Activated CD8-positive, alpha-beta memory T cell treated with anti-CD3 and anti-CD28 coated beads, Interleukin-2, amount 10 ng/mL, durations not matched to agents 7 days and 5 days (primary cell): ENCODE measurements around the gene RPEL1. TPM values are rescaled to one million over a fixed set of nuclear protein-coding genes. Genes with fewer than 3 reads are reported as not detected.
"Not testable (repeated sequence)": the region's sequence is repeated elsewhere in the genome, so short reads cannot be mapped to it uniquely, and the experiment has no call there.

Experiments
- ATAC-seq: fragments of 150-1000 bp; cut with Tn5 transposase; one replicate; pipeline ENCODE4 v1.10.0; 2021; ENCODE audit warnings: moderate library complexity
- CTCF ChIA-PET: fragments of 350-600 bp; sonication (Branson Sonifier 250); formaldehyde crosslinking; loops from one replicate; lab custom pipeline; 2021; ENCODE audit warnings: antibody characterized with exemption; lab: Charles Lee
- DNase-seq: peaks from one replicate; pipeline ENCODE4 v3.0.0-alpha.2; 2020
- H3K27ac Mint-ChIP-seq: one replicate; pipeline ENCODE4 v1.8.0; 2021; ENCODE audit warnings: mild to moderate bottlenecking, mixed read lengths
- H3K27me3 Mint-ChIP-seq: one replicate; pipeline ENCODE4 v1.8.0; 2021; ENCODE audit warnings: mixed read lengths
- H3K36me3 Mint-ChIP-seq: one replicate; pipeline ENCODE4 v1.8.0; 2021; ENCODE audit warnings: mild to moderate bottlenecking, mixed read lengths
- H3K4me1 Mint-ChIP-seq: one replicate; pipeline ENCODE4 v1.8.0; 2021; ENCODE audit warnings: mixed read lengths
- H3K4me3 Mint-ChIP-seq: one replicate; pipeline ENCODE4 v1.8.0; 2021; ENCODE audit warnings: mild to moderate bottlenecking, moderate library complexity, mixed read lengths
- H3K9me3 Mint-ChIP-seq: one replicate; pipeline ENCODE4 v1.8.0; 2022; ENCODE audit warnings: low read depth, mixed read lengths
- total RNA-seq, 2 experiments: library from RNA; stranded (reverse); gene quantifications; one replicate each; pipeline ENCODE4 v1.2.3, GENCODE V29; 2021

The RPEL1 gene
- total RNA-seq, 2 experiments from 2014 or later, result not detected

DNA sequence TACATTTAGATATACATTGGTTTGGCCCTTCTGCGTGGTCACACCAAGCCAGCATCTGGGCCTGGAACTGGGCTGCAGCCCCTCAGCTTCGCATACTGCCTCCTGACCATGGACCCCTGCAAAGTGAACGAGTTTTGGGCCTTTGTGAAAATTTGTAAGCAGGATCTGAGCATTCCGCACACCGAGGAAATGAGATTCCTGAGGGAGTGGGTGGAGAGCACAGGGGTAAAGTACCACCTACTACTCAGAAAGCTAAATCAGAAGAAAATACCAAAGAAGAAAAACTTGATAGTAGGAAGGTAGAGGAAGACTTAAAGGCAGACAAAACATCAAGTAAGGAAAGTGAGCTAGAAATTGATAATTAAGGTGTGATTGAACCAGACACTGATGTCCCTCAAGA is 30.1 kb upstream of the RPEL1 start:
- no peaks in the 10 kb centered on the region for H3K4me1 Mint-ChIP-seq
- no peak overlapping the region for H3K4me3 Mint-ChIP-seq
- DNase-seq (no peak), ATAC-seq (no peak)
- CTCF ChIA-PET, result no interaction called here
- H3K36me3 Mint-ChIP-seq, result no peaks in the 10 kb centered on the region
- H3K9me3 Mint-ChIP-seq, result peaks cover 10% of the 10 kb centered on the region
- no peak overlapping the region for H3K27ac Mint-ChIP-seq
- peaks cover 3% of the 10 kb centered on the region for H3K27me3 Mint-ChIP-seq

DNA sequence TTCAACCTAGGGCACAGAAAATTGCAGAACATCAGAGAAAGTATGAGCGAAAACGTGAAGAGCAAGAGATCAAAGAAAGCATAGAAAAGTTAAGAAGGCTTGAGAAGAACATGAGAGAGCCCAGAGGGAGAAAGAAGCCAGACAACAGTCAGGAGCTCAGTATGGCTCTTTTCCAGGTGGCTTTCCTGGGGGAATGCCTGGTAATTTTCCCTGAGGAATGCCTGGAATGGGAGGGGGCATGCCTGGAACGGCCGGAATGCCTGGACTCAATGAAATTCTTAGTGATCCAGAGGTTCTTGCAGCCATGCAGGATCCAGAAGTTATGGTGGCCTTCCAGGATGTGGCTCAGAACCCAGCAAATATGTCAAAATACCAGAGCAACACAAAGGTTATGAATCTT is 29.3 kb upstream of the RPEL1 start:
- H3K9me3 Mint-ChIP-seq, result peaks cover 10% of the 10 kb centered on the region
- H3K4me3 Mint-ChIP-seq, H3K4me1 Mint-ChIP-seq, H3K27me3 Mint-ChIP-seq, ATAC-seq, DNase-seq, CTCF ChIA-PET, H3K27ac Mint-ChIP-seq, H3K36me3 Mint-ChIP-seq: not testable (repeated sequence)

DNA sequence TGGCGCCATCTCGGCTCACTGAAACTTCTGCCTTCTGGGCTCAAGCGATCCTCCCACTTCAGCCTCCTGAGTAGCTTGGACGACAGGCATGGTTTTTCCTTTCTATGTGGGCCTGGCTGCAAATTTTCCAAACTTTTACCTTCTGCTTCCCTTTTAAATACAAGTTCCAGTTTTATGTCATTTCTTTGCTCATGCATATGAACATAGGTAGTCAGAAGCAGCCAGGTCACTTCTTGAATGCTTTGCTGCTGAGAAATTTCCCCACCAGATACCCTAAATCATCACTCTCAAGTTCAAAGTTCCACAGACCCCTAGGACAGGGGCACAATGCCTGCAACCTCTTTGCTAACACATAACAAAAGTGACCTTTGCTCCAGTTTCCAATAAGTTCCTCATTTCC is 21.6 kb upstream of the RPEL1 start:
- Mint-ChIP-seq H3K27ac (no peak overlapping the region), H3K4me3 (no peak overlapping the region), H3K36me3 (peaks cover 9% of the 10 kb centered on the region), H3K4me1 (no peaks in the 10 kb centered on the region), H3K27me3 (peaks cover 2% of the 10 kb centered on the region), H3K9me3 (peaks cover 14% of the 10 kb centered on the region)
- no peak for DNase-seq
- CTCF ChIA-PET, result no interaction called here
- ATAC-seq, result no peak

GRCh38 chr10:103224721-103225120 is 21.0 kb upstream of the RPEL1 start:
- CTCF ChIA-PET, ATAC-seq, DNase-seq, H3K4me3 Mint-ChIP-seq, H3K36me3 Mint-ChIP-seq, H3K27me3 Mint-ChIP-seq, H3K4me1 Mint-ChIP-seq, H3K27ac Mint-ChIP-seq: not testable (repeated sequence)
- peaks cover 14% of the 10 kb centered on the region for H3K9me3 Mint-ChIP-seq

DNA sequence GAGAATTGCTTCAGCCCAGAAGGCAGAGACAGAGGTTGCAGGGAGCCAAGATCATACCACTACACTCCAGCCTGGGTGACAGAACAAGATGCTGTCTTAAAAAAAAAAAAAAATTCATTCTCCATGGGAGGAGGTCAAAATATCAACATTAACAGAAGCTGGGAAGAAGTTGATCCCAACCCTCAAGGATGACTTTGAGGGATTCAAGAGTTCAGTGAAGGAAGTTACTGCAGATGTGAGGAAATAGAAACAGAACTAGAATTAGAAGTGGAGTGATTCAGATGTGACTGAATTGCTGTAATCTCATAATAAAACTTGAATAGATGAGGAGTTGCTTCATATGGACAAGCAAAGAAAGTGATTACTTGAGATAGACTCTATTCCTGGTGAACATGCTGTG is 19.7 kb upstream of the RPEL1 start:
- H3K27ac Mint-ChIP-seq, result no peak overlapping the region
- H3K9me3 Mint-ChIP-seq, result peaks cover 14% of the 10 kb centered on the region
- peaks cover 2% of the 10 kb centered on the region for H3K27me3 Mint-ChIP-seq
- no peaks in the 10 kb centered on the region for H3K4me1 Mint-ChIP-seq
- DNase-seq (no peak), ATAC-seq (no peak)
- H3K36me3 Mint-ChIP-seq, result peaks cover 9% of the 10 kb centered on the region
- CTCF ChIA-PET, result no interaction called here
- H3K4me3 Mint-ChIP-seq, result no peak overlapping the region

- CTCF ChIA-PET, result interaction anchor here (2.0 kb wide), 1 partner anchor 17 kb away, joined by 7 read pairs; no protein-coding TSS in a partner anchor
- Mint-ChIP-seq H3K4me1 (no peaks in the 10 kb centered on the region), H3K4me3 (no peak overlapping the region), H3K9me3 (peaks cover 12% of the 10 kb centered on the region), H3K27me3 (no peaks in the 10 kb centered on the region), H3K27ac (no peak overlapping the region), H3K36me3 (peaks cover 9% of the 10 kb centered on the region)
- ATAC-seq, result no peak
- DNase-seq, result no peak
Observed at GRCh38 chr10:103227416-103227815, 18.3 kb upstream of the RPEL1 start.

DNA sequence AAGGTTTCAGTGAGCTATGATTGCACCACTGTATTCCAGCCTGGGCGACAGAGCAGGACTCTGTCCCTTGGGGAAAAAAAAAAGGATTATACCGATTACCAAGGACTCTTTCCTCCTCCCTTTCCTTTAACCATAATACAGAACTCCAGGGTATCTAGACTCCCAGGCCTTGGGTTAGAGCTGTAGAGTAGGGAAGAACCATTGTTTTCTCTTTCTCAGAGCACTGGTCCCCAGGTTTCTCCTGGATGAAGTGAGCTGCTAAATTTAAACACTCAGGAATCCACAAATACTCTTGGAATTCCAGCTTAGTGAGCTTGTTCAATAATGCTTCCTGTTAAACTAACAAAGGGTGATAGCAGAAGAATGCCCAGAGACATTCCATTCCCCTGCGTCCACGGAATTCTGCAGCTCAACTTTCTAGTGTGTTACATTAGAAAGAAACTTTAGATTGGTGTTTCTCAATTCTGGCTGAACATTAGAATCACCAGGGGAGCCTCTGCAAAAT is 14.6 kb upstream of the RPEL1 start:
- CTCF ChIA-PET, result no interaction called here
- no peaks in the 10 kb centered on the region for H3K9me3 Mint-ChIP-seq

GRCh38 chr10:103232131-103232673 is 13.5 kb upstream of the RPEL1 start:
- Mint-ChIP-seq H3K4me1 (no peaks in the 10 kb centered on the region), H3K9me3 (no peaks in the 10 kb centered on the region), H3K4me3 (no peak overlapping the region), H3K27me3 (peaks cover 2% of the 10 kb centered on the region), H3K27ac (no peak overlapping the region), H3K36me3 (no peaks in the 10 kb centered on the region)
- CTCF ChIA-PET, result interaction anchor here (1.2 kb wide), 1 partner anchor 12 kb away, joined by 3 read pairs; no protein-coding TSS in a partner anchor
- no peak for ATAC-seq
- no peak for DNase-seq

More for the DNA sequence above, 14.6 kb upstream of the RPEL1 start:
- Mint-ChIP-seq H3K4me3 (no peak overlapping the region), H3K36me3 (no peaks in the 10 kb centered on the region), H3K27ac (no peak overlapping the region), H3K4me1 (no peaks in the 10 kb centered on the region), H3K27me3 (peaks cover 2% of the 10 kb centered on the region)
- no peak for ATAC-seq
- DNase-seq, result no peak

DNA sequence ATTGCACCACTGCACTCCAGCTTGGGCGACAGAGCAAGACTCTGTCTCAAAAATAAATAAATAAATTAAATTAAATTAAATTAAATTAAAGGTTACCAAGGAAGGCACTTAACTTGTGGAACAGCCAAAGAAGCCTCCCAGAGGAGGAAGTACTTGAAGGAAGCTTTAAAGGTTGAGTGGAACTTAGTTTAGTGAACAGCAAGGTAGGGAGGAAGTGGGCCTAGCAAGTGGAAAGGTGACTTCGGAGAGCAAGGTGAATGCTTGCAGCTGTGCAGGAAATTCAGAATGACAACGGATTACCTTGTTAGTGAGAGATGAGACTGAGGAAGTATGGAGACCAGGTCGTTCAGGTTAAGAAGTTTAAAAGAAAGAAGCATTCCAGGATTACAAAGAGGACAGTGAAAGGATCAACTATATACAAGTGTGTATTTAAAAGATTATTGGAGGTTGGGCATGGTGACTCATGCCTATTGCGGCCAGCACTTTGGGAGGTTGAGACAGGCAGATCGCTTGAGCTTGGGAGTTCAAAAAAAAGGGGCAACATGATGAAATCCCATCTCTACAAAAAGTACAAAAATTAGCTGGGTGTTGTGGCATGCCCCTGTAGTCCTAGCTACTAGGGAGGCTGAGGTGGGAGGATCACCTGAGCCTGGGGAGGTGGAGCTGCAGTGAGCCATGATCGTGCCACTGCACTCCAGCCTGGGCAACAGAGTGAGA is 12.8 kb upstream of the RPEL1 start:
- Mint-ChIP-seq H3K36me3 (no peaks in the 10 kb centered on the region), H3K4me3 (no peak overlapping the region), H3K9me3 (no peaks in the 10 kb centered on the region), H3K4me1 (no peaks in the 10 kb centered on the region), H3K27ac (no peak overlapping the region), H3K27me3 (peaks cover 2% of the 10 kb centered on the region)
- CTCF ChIA-PET, result interaction anchor here (1.2 kb wide), 1 partner anchor 12 kb away, joined by 3 read pairs; no protein-coding TSS in a partner anchor
- no peak for DNase-seq
- no peak for ATAC-seq

DNA sequence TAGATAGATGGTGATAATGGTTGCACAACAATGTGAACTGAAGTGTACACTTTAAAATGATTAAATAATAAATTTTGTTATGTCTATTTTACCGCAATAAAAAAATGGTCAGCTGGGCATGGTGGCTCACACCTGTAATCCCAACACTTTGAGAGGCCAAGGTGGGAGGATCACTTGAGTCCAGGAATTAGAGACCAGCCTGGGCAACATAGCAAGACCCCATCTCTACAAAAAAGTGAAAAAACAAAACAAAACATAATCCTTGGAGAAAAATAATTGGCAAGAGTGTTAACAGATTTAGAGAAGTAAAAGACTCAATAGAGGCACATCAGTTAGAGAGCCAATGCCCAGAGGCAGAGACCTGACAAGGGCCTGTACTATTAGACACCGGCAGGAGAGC is 9.9 kb upstream of the RPEL1 start:
- ATAC-seq (no peak), DNase-seq (no peak)
- Mint-ChIP-seq H3K4me3 (no peak overlapping the region), H3K36me3 (no peaks in the 10 kb centered on the region), H3K27ac (no peak overlapping the region), H3K27me3 (peaks cover 2% of the 10 kb centered on the region), H3K9me3 (no peaks in the 10 kb centered on the region), H3K4me1 (peaks cover 6% of the 10 kb centered on the region)
- CTCF ChIA-PET, result interaction anchor here (1.9 kb wide), 1 partner anchor 9 kb away, joined by 8 read pairs; no protein-coding TSS in a partner anchor

DNA sequence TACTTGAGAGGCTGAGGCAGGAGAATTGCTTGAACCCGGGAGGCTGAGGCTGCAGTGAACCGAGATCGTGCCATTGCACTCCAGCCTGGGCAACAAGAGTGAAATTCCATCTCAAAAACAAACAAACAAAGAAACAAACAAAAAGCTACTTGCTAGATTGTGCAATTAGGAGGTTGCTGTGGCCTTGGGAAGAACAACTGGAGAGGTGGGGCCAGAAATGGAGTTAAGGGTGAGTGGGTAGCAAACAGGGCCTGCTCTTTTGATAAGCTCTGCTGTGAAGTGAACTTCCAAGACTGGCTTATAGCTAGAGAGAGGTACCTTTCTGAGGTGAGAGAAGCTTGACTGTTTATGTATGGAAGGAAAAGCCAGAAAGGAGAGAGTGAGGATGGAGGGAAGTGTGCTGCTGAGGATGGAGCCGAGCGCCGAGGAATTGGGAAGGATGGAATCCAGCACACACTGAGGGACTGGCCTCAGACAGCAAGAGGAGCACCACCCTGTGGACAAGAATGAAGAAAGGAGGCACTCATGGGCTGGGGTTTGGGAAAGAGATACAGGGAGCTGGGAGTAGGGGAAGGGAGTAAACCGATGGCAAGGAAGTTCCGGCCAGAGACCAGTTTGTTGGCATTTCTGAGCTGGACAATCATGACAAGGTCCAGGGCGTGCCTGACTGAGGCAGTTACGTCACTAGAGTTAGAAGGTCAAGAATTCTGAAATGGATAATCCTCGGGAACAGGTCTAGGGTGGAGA is 7.0 kb upstream of the RPEL1 start:
- Mint-ChIP-seq H3K4me3 (no peak overlapping the region), H3K4me1 (peaks cover 15% of the 10 kb centered on the region), H3K9me3 (no peaks in the 10 kb centered on the region), H3K27me3 (peaks cover 2% of the 10 kb centered on the region), H3K36me3 (no peaks in the 10 kb centered on the region), H3K27ac (no peak overlapping the region)
- CTCF ChIA-PET, result interaction anchor here (0.6 to 1.4 kb wide), 7 partner anchors 8 to 567 kb away, joined by 3 to 8 read pairs (median 3); partner anchors contain the start of gene CNNM2
- ATAC-seq (no peak), DNase-seq (no peak)

- no peak overlapping the region for H3K27ac Mint-ChIP-seq
- ATAC-seq (no peak), DNase-seq (no peak)
- H3K4me1 Mint-ChIP-seq, result peaks cover 21% of the 10 kb centered on the region
- CTCF ChIA-PET, result interaction anchor here (6.0 kb wide), 1 partner anchor 325 kb away, joined by 69 read pairs; the partner anchor contains the start of gene CNNM2
- peaks cover 2% of the 10 kb centered on the region for H3K27me3 Mint-ChIP-seq
- no peak overlapping the region for H3K4me3 Mint-ChIP-seq
- H3K36me3 Mint-ChIP-seq, result no peaks in the 10 kb centered on the region
- no peaks in the 10 kb centered on the region for H3K9me3 Mint-ChIP-seq
Observed at GRCh38 chr10:103241262-103242011, 4.2 kb upstream of the RPEL1 start.
